Tibial nerve (tissue), 4 donors: ENCODE data around the gene ZNF181. TPM values are rescaled to one million over a fixed set of nuclear protein-coding genes. Genes with fewer than 3 reads are reported as not detected.
"Not testable (repeated sequence)": the region's sequence is repeated elsewhere in the genome, so short reads cannot be mapped to it uniquely, and the experiment has no call there.

Source experiments
- DNase-seq, 2 donors: peaks; one replicate each; pipeline ENCODE4 v3.0.0-alpha.2; 2019; ENCODE audit warnings: low spot score in 2 of 2
- H3K27ac ChIP-seq, 4 donors: fragments of 200-600 bp; sonication (generic) in 3 of 4; one replicate each; pipeline ENCODE4 v1.5.1; 2017 to 2019; ENCODE audit warnings: mild to moderate bottlenecking in 1 of 4
- H3K27me3 ChIP-seq, 2 donors: fragments of 200-600 bp; sonication (generic) in 1 of 2; one replicate each; pipeline versions ENCODE4 v1.5.1 to v1.6.0; 2017 to 2019
- H3K36me3 ChIP-seq, 3 donors: fragments of 200-600 bp; sonication (generic); one replicate each; pipeline ENCODE4 v1.5.1; 2018 to 2019
- H3K4me1 ChIP-seq, 4 donors: fragments of 200-600 bp; sonication (generic) in 3 of 4; one replicate each; pipeline ENCODE4 v1.5.1; 2017 to 2019
- H3K4me3 ChIP-seq, 4 donors: fragments of 200-600 bp; sonication (generic) in 3 of 4; one replicate each; pipeline ENCODE4 v1.5.1; 2017 to 2019; ENCODE audit warnings: mild to moderate bottlenecking in 1 of 4, moderate library complexity in 1 of 4
- H3K9me3 ChIP-seq, 4 donors: fragments of 200-600 bp; sonication (generic) in 3 of 4; one replicate each; pipeline ENCODE4 v1.5.1; 2017 to 2019
- EP300 ChIP-seq, 2 donors: sonication (generic); formaldehyde crosslinking; IDR thresholded peaks; one replicate each; pipeline ENCODE4 v1.6.1; 2017; ENCODE audit warnings: antibody characterized with exemption in 2 of 2, mild to moderate bottlenecking in 1 of 2
- POLR2A ChIP-seq, 2 donors: fragments of 450-650 bp; IDR thresholded peaks; one replicate each; pipeline ENCODE4 v1.6.1; 2017; ENCODE audit warnings: antibody characterized with exemption in 2 of 2, mild to moderate bottlenecking in 2 of 2, moderate library complexity in 2 of 2
- WGBS, 2 donors: methylation state at CpG; one replicate each; pipeline ENCODE4 v1.1.5; 2018; 5-methylcytosine and 5-hydroxymethylcytosine counted together
- total RNA-seq, 4 donors: library from RNA; depleted of rRNA; stranded (reverse); fragments of >200 nt; gene quantifications; one replicate each; pipeline ENCODE4 v1.1.0, GENCODE V29; 2016
- TF ChIP-seq, protein P1 (sequence below), 5 experiments: fragments of 200-600 bp in 3 of 5; fragments of 450-650 bp in 2 of 5; sonication (generic) in 3 of 5; IDR thresholded peaks; one replicate each; pipeline ENCODE4 v1.5.1; 2016 to 2019; ENCODE audit warnings: antibody characterized with exemption in 5 of 5, mild to moderate bottlenecking in 3 of 5, moderate library complexity in 2 of 5

Gene ZNF181
- 10 to 100 TPM; 16.8 to 47.2 (median 27.0) TPM for total RNA-seq

- Histone ChIP-seq H3K4me3 (peak within 1 kb of the TSS; percentile 80 to 93 (median 88)), H3K9me3 (peaks cover 0 to 29% (median 5%) of the 10 kb centered on the region in 4 donors)
- WGBS, 2 donors = 0 to 1% methylated on average over 42 to 65 of the region's 67 CpGs
These were observed at the start of gene ZNF181 for GRCh38 chr19:34733746-34734536. ZNF181 (plus strand) TSS chr19:34734243; CDS start chr19:34735038, 795 bp downstream.

DNA sequence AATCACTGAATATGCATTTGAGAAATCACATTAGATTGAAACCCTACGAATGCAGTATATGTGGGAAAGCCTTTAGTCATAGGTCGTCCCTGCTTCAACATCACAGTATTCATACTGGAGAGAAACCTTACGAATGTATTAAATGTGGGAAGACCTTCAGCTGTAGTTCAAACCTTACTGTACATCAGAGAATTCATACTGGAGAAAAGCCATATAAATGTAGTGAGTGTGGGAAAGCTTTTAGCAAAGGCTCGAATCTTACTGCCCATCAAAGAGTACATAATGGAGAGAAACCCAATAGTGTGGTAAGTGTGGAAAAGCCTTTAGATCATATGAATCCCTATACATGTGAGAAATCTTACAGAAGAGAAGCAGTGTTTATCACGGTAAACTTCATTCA is 48.8 kb upstream of the ZNF181 start:
- WGBS, 2 donors = 97 to 98% methylated on average over 5 of the region's 5 CpGs
- H3K27ac ChIP-seq, H3K4me1 ChIP-seq, H3K27me3 ChIP-seq, DNase-seq, H3K4me3 ChIP-seq: not testable (repeated sequence)
- Histone ChIP-seq H3K9me3 (peaks cover 4 to 99% (median 37%) of the 10 kb centered on the region in 4 donors), H3K36me3 (peaks cover 0 to 64% (median 39%) of the 10 kb centered on the region in 3 donors)

More at GRCh38 chr19:34733746-34734536, at the start of gene ZNF181:
- H3K36me3 ChIP-seq = peaks cover 0 to 38% (median 2%) of the 10 kb centered on the region in 3 donors
- H3K27ac ChIP-seq = peak within 1 kb of the TSS; percentile 87 to 99 (median 98)
- TF ChIP-seq, protein P1, sequence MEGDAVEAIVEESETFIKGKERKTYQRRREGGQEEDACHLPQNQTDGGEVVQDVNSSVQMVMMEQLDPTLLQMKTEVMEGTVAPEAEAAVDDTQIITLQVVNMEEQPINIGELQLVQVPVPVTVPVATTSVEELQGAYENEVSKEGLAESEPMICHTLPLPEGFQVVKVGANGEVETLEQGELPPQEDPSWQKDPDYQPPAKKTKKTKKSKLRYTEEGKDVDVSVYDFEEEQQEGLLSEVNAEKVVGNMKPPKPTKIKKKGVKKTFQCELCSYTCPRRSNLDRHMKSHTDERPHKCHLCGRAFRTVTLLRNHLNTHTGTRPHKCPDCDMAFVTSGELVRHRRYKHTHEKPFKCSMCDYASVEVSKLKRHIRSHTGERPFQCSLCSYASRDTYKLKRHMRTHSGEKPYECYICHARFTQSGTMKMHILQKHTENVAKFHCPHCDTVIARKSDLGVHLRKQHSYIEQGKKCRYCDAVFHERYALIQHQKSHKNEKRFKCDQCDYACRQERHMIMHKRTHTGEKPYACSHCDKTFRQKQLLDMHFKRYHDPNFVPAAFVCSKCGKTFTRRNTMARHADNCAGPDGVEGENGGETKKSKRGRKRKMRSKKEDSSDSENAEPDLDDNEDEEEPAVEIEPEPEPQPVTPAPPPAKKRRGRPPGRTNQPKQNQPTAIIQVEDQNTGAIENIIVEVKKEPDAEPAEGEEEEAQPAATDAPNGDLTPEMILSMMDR (IDR thresholded peaks at IDR 0.05) = peak in 2 of 5 experiments; percentile 12 to 23
- TF ChIP-seq POLR2A (IDR thresholded peaks at IDR 0.05) (peak in 1 of 2 donors; percentile 38), EP300 (IDR thresholded peaks at IDR 0.05) (peak; percentile 49 to 87)
- no peaks in the 10 kb centered on the region for H3K27me3 ChIP-seq
- peaks cover 0 to 29% (median 19%) of the 10 kb centered on the region in 4 donors for H3K4me1 ChIP-seq
- peak; percentile 67 to 87 for DNase-seq

GRCh38 chr19:34686455-34686854 is 47.6 kb upstream of the ZNF181 start:
- H3K4me3 ChIP-seq = no peak overlapping the region
- DNase-seq = no peak
- H3K9me3 ChIP-seq = peaks cover 2 to 97% (median 32%) of the 10 kb centered on the region in 4 donors
- no peaks in the 10 kb centered on the region for H3K4me1 ChIP-seq
- 90 to 92% methylated on average over 5 of the region's 5 CpGs for WGBS, 2 donors
- H3K27me3 ChIP-seq = no peaks in the 10 kb centered on the region
- H3K36me3 ChIP-seq = peaks cover 0 to 52% (median 28%) of the 10 kb centered on the region in 3 donors
- no peak overlapping the region for H3K27ac ChIP-seq
- TF ChIP-seq, protein P1 (IDR thresholded peaks at IDR 0.05) = no peak
- TF ChIP-seq EP300 (IDR thresholded peaks at IDR 0.05) (no peak), POLR2A (IDR thresholded peaks at IDR 0.05) (no peak)

- DNase-seq = no peak
- 40 to 91% methylated on average over 2 of the region's 2 CpGs for WGBS, 2 donors
- Histone ChIP-seq H3K9me3 (peaks cover 0 to 95% (median 29%) of the 10 kb centered on the region in 4 donors), H3K27me3 (no peaks in the 10 kb centered on the region), H3K27ac (no peak overlapping the region), H3K4me3 (no peak overlapping the region), H3K36me3 (peaks cover 0 to 43% (median 20%) of the 10 kb centered on the region in 3 donors), H3K4me1 (no peaks in the 10 kb centered on the region)
- TF ChIP-seq EP300 (IDR thresholded peaks at IDR 0.05) (no peak), POLR2A (IDR thresholded peaks at IDR 0.05) (no peak)
- TF ChIP-seq, protein P1 (IDR thresholded peaks at IDR 0.05) = no peak
These were observed 46.7 kb upstream of the ZNF181 start for GRCh38 chr19:34687348-34687747.

- DNase-seq = no peak
- H3K27me3 ChIP-seq = no peaks in the 10 kb centered on the region
- TF ChIP-seq EP300 (IDR thresholded peaks at IDR 0.05) (no peak), POLR2A (IDR thresholded peaks at IDR 0.05) (no peak)
- TF ChIP-seq, protein P1 (IDR thresholded peaks at IDR 0.05) = no peak
- WGBS, 2 donors = 81 to 95% methylated on average over 1 of the region's 1 CpG
- H3K4me1 ChIP-seq = no peaks in the 10 kb centered on the region
- H3K36me3 ChIP-seq = peaks cover 0 to 31% (median 8%) of the 10 kb centered on the region in 3 donors
- H3K27ac ChIP-seq = no peak overlapping the region
- H3K9me3 ChIP-seq = peaks cover 0 to 87% (median 27%) of the 10 kb centered on the region in 4 donors
- H3K4me3 ChIP-seq = no peak overlapping the region
These were observed 45.5 kb upstream of the ZNF181 start for GRCh38 chr19:34688592-34688991.
